ENCODE data around the gene DUSP7.

DUSP7 gene

GRCh38 chr3:52085681-52086282 is 29.4 kb upstream of the DUSP7 start:
- DNase-seq = no peak

- no peak for DNase-seq
Measured at GRCh38 chr3:52084954-52085680, 28.7 kb upstream of the DUSP7 start.

- no peak for DNase-seq
Measured at GRCh38 chr3:52084216-52084945, 28.0 kb upstream of the DUSP7 start.

- no peak for DNase-seq
Measured at GRCh38 chr3:52083556-52084087, 27.3 kb upstream of the DUSP7 start.

- DNase-seq = no peak
Measured at GRCh38 chr3:52082951-52083350, 26.6 kb upstream of the DUSP7 start.

GRCh38 chr3:52080830-52081719 is 24.7 kb upstream of the DUSP7 start:
- DNase-seq = no peak

- no peak for DNase-seq
Measured at GRCh38 chr3:52079958-52080357, 23.6 kb upstream of the DUSP7 start.

GRCh38 chr3:52078781-52079560 is 22.6 kb upstream of the DUSP7 start:
- DNase-seq = no peak

GRCh38 chr3:52077925-52078324 is 21.6 kb upstream of the DUSP7 start:
- DNase-seq = no peak

- no peak for DNase-seq
Measured at GRCh38 chr3:52076896-52077780, 20.8 kb upstream of the DUSP7 start.

- no peak for DNase-seq
Measured at GRCh38 chr3:52073490-52073889, 17.1 kb upstream of the DUSP7 start.

GRCh38 chr3:52072471-52072870 is 16.1 kb upstream of the DUSP7 start:
- no peak for DNase-seq

GRCh38 chr3:52072020-52072419 is 15.6 kb upstream of the DUSP7 start:
- DNase-seq = no peak

GRCh38 chr3:52070724-52071621 is 14.6 kb upstream of the DUSP7 start:
- no peak for DNase-seq

GRCh38 chr3:52069855-52070254 is 13.5 kb upstream of the DUSP7 start:
- DNase-seq = no peak

- no peak for DNase-seq
Measured at GRCh38 chr3:52069135-52069534, 12.8 kb upstream of the DUSP7 start.

- DNase-seq = no peak
Measured at GRCh38 chr3:52068730-52069129, 12.4 kb upstream of the DUSP7 start.

- no peak for DNase-seq
Measured at GRCh38 chr3:52068055-52068571, 11.7 kb upstream of the DUSP7 start.

GRCh38 chr3:52067526-52067925 is 11.2 kb upstream of the DUSP7 start:
- no peak for DNase-seq

- no peak for DNase-seq
Measured at GRCh38 chr3:52067046-52067445, 10.7 kb upstream of the DUSP7 start.
